Kidney (tissue), 14 donors: ENCODE data around the gene TMEM161A. TPM values are rescaled to one million over a fixed set of nuclear protein-coding genes. Genes with fewer than 3 reads are reported as not detected.
A peak's percentile ranks its signal among the peaks of the same experiment; 100 is the strongest.

Source experiments
- DNase-seq, 5 donors: peaks; one replicate each; pipeline ENCODE4 v3.0.0-alpha.2; 2013 to 2020
- FAIRE-seq: peaks from 2 replicates; lab custom pipeline; 2012; peaks lifted over from hg19 to GRCh38; lab: Jason Lieb, UNC
- H3K27ac ChIP-seq, 2 donors: one replicate each; pipeline ENCODE4 v1.7.0; 2013; ENCODE audit warnings: low read depth in 2 of 2, low read length in 2 of 2, inconsistent platforms in 1 of 2
- H3K27me3 ChIP-seq: one replicate; pipeline ENCODE4 v1.7.1; 2013; ENCODE audit warnings: low read length, inconsistent platforms; ENCODE audit not compliant: control insufficient read depth, insufficient read depth
- H3K36me3 ChIP-seq, 3 donors: one replicate each; pipeline versions ENCODE4 v1.7.0 to v1.7.1; 2013; ENCODE audit warnings: low read length in 3 of 3, control low read depth in 1 of 3, inconsistent platforms in 1 of 3; ENCODE audit not compliant: insufficient read depth in 3 of 3, control insufficient read depth in 2 of 3
- H3K4me1 ChIP-seq, 3 donors: one replicate each; pipeline versions ENCODE4 v1.7.0 to v1.7.1; 2013; ENCODE audit warnings: low read length in 3 of 3, inconsistent platforms in 1 of 3, low read depth in 1 of 3; ENCODE audit not compliant: control insufficient read depth in 2 of 3, insufficient read depth in 2 of 3
- H3K4me3 ChIP-seq, 3 donors: one replicate each; pipeline versions ENCODE4 v1.7.0 to v1.8.1; 2013; ENCODE audit warnings: low read length in 3 of 3, control low read depth in 1 of 3, inconsistent platforms in 1 of 3
- H3K9ac ChIP-seq, 3 donors: one replicate each; pipeline versions ENCODE4 v1.7.0 to v1.7.1; 2013; ENCODE audit warnings: low read length in 3 of 3, control low read depth in 1 of 3, inconsistent platforms in 1 of 3
- H3K9me3 ChIP-seq, 3 donors: one replicate each; pipeline versions ENCODE4 v1.7.0 to v1.7.1; 2013; ENCODE audit warnings: low read length in 3 of 3, control low read depth in 1 of 3, inconsistent platforms in 1 of 3; ENCODE audit not compliant: control insufficient read depth in 2 of 3, insufficient read depth in 1 of 3
- CTCF ChIP-seq: IDR thresholded peaks from 3 replicates; pipeline ENCODE4 v1.5.1; 2012; ENCODE audit warnings: mild to moderate bottlenecking, moderate library complexity, borderline replicate concordance; ENCODE audit not compliant: insufficient read depth; ENCODE audit errors: extremely low read depth
- intact Hi-C: fragments of 100-400 bp; cut with DNase I; formaldehyde crosslinking; loops from one replicate; pipeline ENCODE4 v1.11.1; 2022
- polyA plus RNA-seq: library from polyadenylated mRNA; stranded (reverse); fragments of 350-450 nt; fragmentation: Illumina TruSeq; extraction: RNeasy Lipid Tissue Mini Kit (QIAGEN cat#74804); gene quantifications from one replicate; pipeline ENCODE4 v1.2.3, GENCODE V29; 2014; ENCODE audit warnings: low read depth, low replicate concordance; ENCODE audit not compliant: insufficient read depth
- total RNA-seq: library from RNA; stranded (reverse); fragmentation: NEBNext Ultra II Directional; extraction: Animal tissue kit (Norgen Biotek cat#: 25700); gene quantifications from one replicate; pipeline ENCODE4 v1.2.1, GENCODE V29; 2021
- donor health status: control.
- donor health status: control.
- donor health status: control.
- donor health status: control.
- donor health status: control.
- donor health status: DM: yes; HTN: yes; CAD: no.
- donor health status: Normal renal cell carcinoma (clear cell type).

Gene TMEM161A
- total and polyA plus RNA-seq, 2 donors from 2014 or later: 23.9 to 37.1 TPM

- Histone ChIP-seq H3K36me3 (peaks cover 0 to 6% (median 0%) of the 10 kb centered on the region in 3 donors), H3K9ac (no peak overlapping the region), H3K4me1 (peaks cover 0 to 13% (median 4%) of the 10 kb centered on the region in 3 donors), H3K27ac (no peak overlapping the region), H3K9me3 (no peaks in the 10 kb centered on the region), H3K4me3 (no peak overlapping the region), H3K27me3 (no peaks in the 10 kb centered on the region)
- peak; percentile 45 for TF ChIP-seq CTCF
- no peak for FAIRE-seq
- intact Hi-C loops: no loop called here
- DNase-seq: peak in 2 of 5 donors; percentile 19 to 48
Measured at GRCh38 chr19:19185853-19186740, 47.8 kb upstream of the TMEM161A start.

GRCh38 chr19:19181488-19181998, 43.3 kb upstream of the TMEM161A start:
- H3K9ac ChIP-seq: no peak overlapping the region
- no peak for TF ChIP-seq CTCF
- peaks cover 0 to 14% (median 8%) of the 10 kb centered on the region in 3 donors for H3K36me3 ChIP-seq
- H3K9me3 ChIP-seq: no peaks in the 10 kb centered on the region
- H3K27me3 ChIP-seq: no peaks in the 10 kb centered on the region
- FAIRE-seq: no peak
- no peak overlapping the region for H3K27ac ChIP-seq
- intact Hi-C loops: no loop called here
- no peak for DNase-seq
- H3K4me1 ChIP-seq: no peaks in the 10 kb centered on the region
- no peak overlapping the region for H3K4me3 ChIP-seq

GRCh38 chr19:19179548-19180441, 41.5 kb upstream of the TMEM161A start:
- H3K4me3 ChIP-seq: no peak overlapping the region
- H3K9ac ChIP-seq: no peak overlapping the region
- no peaks in the 10 kb centered on the region for H3K27me3 ChIP-seq
- no peak for DNase-seq
- H3K4me1 ChIP-seq: no peaks in the 10 kb centered on the region
- no peaks in the 10 kb centered on the region for H3K9me3 ChIP-seq
- TF ChIP-seq CTCF: no peak
- intact Hi-C loops: no loop called here
- H3K27ac ChIP-seq: no peak overlapping the region
- no peak for FAIRE-seq
- peaks cover 0 to 14% (median 8%) of the 10 kb centered on the region in 3 donors for H3K36me3 ChIP-seq
